Tibial artery (tissue), 4 donors: Measurements from ENCODE around the gene CHRNA10.

Experiments
- DNase-seq, 2 donors: peaks; one replicate each; pipeline ENCODE4 v3.0.0-alpha.2; 2019
- H3K27ac ChIP-seq, 2 donors: fragments of 200-600 bp; sonication (generic) in 1 of 2; 1 replicate in 1 of 2; 2 replicates in 1 of 2; pipeline ENCODE4 v1.5.1; 2018 to 2019; ENCODE audit warnings: mild to moderate bottlenecking in 1 of 2
- H3K27me3 ChIP-seq, 2 donors: fragments of 200-600 bp; sonication (generic) in 1 of 2; one replicate each; pipeline versions ENCODE4 v1.5.1 to v1.6.0; 2016 to 2019
- H3K36me3 ChIP-seq, 3 donors: fragments of 200-600 bp; sonication (generic) in 2 of 3; one replicate each; pipeline ENCODE4 v1.5.1; 2016 to 2019; ENCODE audit warnings: mild to moderate bottlenecking in 2 of 3
- H3K4me1 ChIP-seq, 4 donors: fragments of 200-600 bp; sonication (generic) in 2 of 4; 1 replicate in 3 of 4; 2 replicates in 1 of 4; pipeline ENCODE4 v1.5.1; 2016 to 2019
- H3K4me3 ChIP-seq, 2 donors: fragments of 200-600 bp; sonication (generic) in 1 of 2; 1 replicate in 1 of 2; 2 replicates in 1 of 2; pipeline ENCODE4 v1.5.1; 2018 to 2019; ENCODE audit warnings: mild to moderate bottlenecking in 2 of 2
- H3K9me3 ChIP-seq, 3 donors: fragments of 200-600 bp; sonication (generic) in 1 of 3; one replicate each; pipeline ENCODE4 v1.5.1; 2016 to 2019
- CTCF ChIP-seq, 2 experiments: fragments of 200-600 bp in 1 of 2; fragments of 450-650 bp in 1 of 2; IDR thresholded peaks; one replicate each; pipeline ENCODE4 v1.5.1; 2017 to 2019; ENCODE audit warnings: antibody characterized with exemption in 2 of 2, mild to moderate bottlenecking in 1 of 2, moderate library complexity in 1 of 2
- intact Hi-C: fragments of 100-400 bp; cut with DNase I; formaldehyde crosslinking; loops from one replicate; pipeline ENCODE4 v1.15.0; 2023; ENCODE audit warnings: low total_unique reads

Gene CHRNA10

GRCh38 chr11:3703383-3703782 lies 32.2 kb upstream of the CHRNA10 start:
- H3K4me1 ChIP-seq, result no peaks in the 10 kb centered on the region
- DNase-seq, result no peak
- intact Hi-C loops, result loop anchor here (10.0 kb wide), 1 partner anchor 51 kb away; no protein-coding TSS in a partner anchor
- peaks cover 60 to 93% (median 78%) of the 10 kb centered on the region in 3 donors for H3K36me3 ChIP-seq
- H3K9me3 ChIP-seq, result no peaks in the 10 kb centered on the region
- H3K4me3 ChIP-seq, result no peak overlapping the region
- no peak for TF ChIP-seq CTCF (IDR thresholded peaks at IDR 0.05)
- H3K27me3 ChIP-seq, result no peaks in the 10 kb centered on the region
- no peak overlapping the region for H3K27ac ChIP-seq

- H3K4me3 ChIP-seq, result no peak overlapping the region
- H3K27me3 ChIP-seq, result no peaks in the 10 kb centered on the region
- intact Hi-C loops, result loop anchor here (10.0 kb wide), 1 partner anchor 54 kb away; no protein-coding TSS in a partner anchor
- H3K4me1 ChIP-seq, result no peaks in the 10 kb centered on the region
- TF ChIP-seq CTCF (IDR thresholded peaks at IDR 0.05), result no peak
- H3K36me3 ChIP-seq, result peaks cover 80 to 99% (median 88%) of the 10 kb centered on the region in 3 donors
- no peaks in the 10 kb centered on the region for H3K9me3 ChIP-seq
- no peak overlapping the region for H3K27ac ChIP-seq
- DNase-seq, result no peak
Observed at GRCh38 chr11:3700910-3701309, 29.7 kb upstream of the CHRNA10 start.

GRCh38 chr11:3700410-3700809 lies 29.2 kb upstream of the CHRNA10 start:
- H3K27ac ChIP-seq, result no peak overlapping the region
- no peak for DNase-seq
- no peak for TF ChIP-seq CTCF (IDR thresholded peaks at IDR 0.05)
- H3K27me3 ChIP-seq, result no peaks in the 10 kb centered on the region
- no peak overlapping the region for H3K4me3 ChIP-seq
- H3K4me1 ChIP-seq, result no peaks in the 10 kb centered on the region
- intact Hi-C loops, result loop anchor here (10.0 kb wide), 1 partner anchor 54 kb away; no protein-coding TSS in a partner anchor
- H3K36me3 ChIP-seq, result peaks cover 82 to 99% (median 87%) of the 10 kb centered on the region in 3 donors
- no peaks in the 10 kb centered on the region for H3K9me3 ChIP-seq

- peaks cover 73 to 98% (median 78%) of the 10 kb centered on the region in 3 donors for H3K36me3 ChIP-seq
- H3K27ac ChIP-seq, result no peak overlapping the region
- TF ChIP-seq CTCF (IDR thresholded peaks at IDR 0.05), result no peak
- no peaks in the 10 kb centered on the region for H3K27me3 ChIP-seq
- intact Hi-C loops, result no loop called here
- no peak for DNase-seq
- H3K4me3 ChIP-seq, result no peak overlapping the region
- no peaks in the 10 kb centered on the region for H3K9me3 ChIP-seq
- H3K4me1 ChIP-seq, result no peaks in the 10 kb centered on the region
Observed at GRCh38 chr11:3686751-3687150, 15.6 kb upstream of the CHRNA10 start.

GRCh38 chr11:3685923-3686322 lies 14.7 kb upstream of the CHRNA10 start:
- Histone ChIP-seq H3K4me1 (no peaks in the 10 kb centered on the region), H3K27ac (no peak overlapping the region), H3K36me3 (peaks cover 73 to 98% (median 78%) of the 10 kb centered on the region in 3 donors), H3K9me3 (no peaks in the 10 kb centered on the region), H3K27me3 (no peaks in the 10 kb centered on the region), H3K4me3 (no peak overlapping the region)
- no peak for TF ChIP-seq CTCF (IDR thresholded peaks at IDR 0.05)
- DNase-seq, result no peak
- intact Hi-C loops, result no loop called here

GRCh38 chr11:3684819-3685172 lies 13.6 kb upstream of the CHRNA10 start:
- Histone ChIP-seq H3K27ac (no peak overlapping the region), H3K4me1 (no peaks in the 10 kb centered on the region), H3K9me3 (no peaks in the 10 kb centered on the region), H3K36me3 (peaks cover 72 to 98% (median 79%) of the 10 kb centered on the region in 3 donors), H3K27me3 (no peaks in the 10 kb centered on the region), H3K4me3 (no peak overlapping the region)
- TF ChIP-seq CTCF (IDR thresholded peaks at IDR 0.05), result no peak
- DNase-seq, result no peak
- intact Hi-C loops, result no loop called here
